Heart left ventricle (tissue), 13 donors: ENCODE results near the gene SERPINA6.

Source experiments
- CTCF ChIP-seq, 12 donors: fragments of 200-600 bp; sonication (generic) in 4 of 12; IDR thresholded peaks; one replicate each; pipeline versions ENCODE4 v1.5.0 to v1.8.0; 2018 to 2022; ENCODE audit warnings: antibody characterized with exemption in 12 of 12, mild to moderate bottlenecking in 5 of 12
- POLR2A ChIP-seq, 2 donors: fragments of 450-650 bp; IDR thresholded peaks; one replicate each; pipeline ENCODE4 v1.6.1; 2017; ENCODE audit warnings: antibody characterized with exemption in 2 of 2, mild to moderate bottlenecking in 2 of 2, moderate library complexity in 2 of 2
- donor health status: ischemic (EF 13 %, LVEDD 7.1; RV severe dilation, severe dysfunction).
- donor health status: DM: no; HTN: yes; CAD: no.
- donor health status: DM: no; HTN: no; CAD: no.
- donor health status: ischemic (EF 25% LVEDD 6.9; RV normal size, moderate dysfunction).
- donor health status: ischemic (EF 25% LVEDD 5.7; RV mildly dilated, moderate dysfunction).
- donor health status: ischemic (EF 35%, LVEDD 5.7; RV mildly dilated, moderate dysfunction).
- donor health status: nonischemic (EF 11% LVEDD 7.7; RV severe dilation, severe dysfunction).
- donor health status: DM: yes; HTN: yes; CAD: no.
- donor health status: PGD.
- donor health status: ischemic (EF 29% LVEDD 5.4; RV normal size, mild dysfunction).
- donor health status: nonischemic (EF 23%, LVEDD 6.1; RV moderate dilation, normal function).

- no peak for TF ChIP-seq POLR2A (IDR thresholded peaks at IDR 0.05)
- TF ChIP-seq CTCF (IDR thresholded peaks at IDR 0.05): no peak
Observed at GRCh38 chr14:94314890-94315289, 8.2 kb downstream of the SERPINA6 start.
